K562 (cell line): ENCODE data around the gene NRF1. TPM values are rescaled to one million over a fixed set of nuclear protein-coding genes. Genes with fewer than 3 reads are reported as not detected.
A peak's percentile ranks its signal among the peaks of the same experiment; 100 is the strongest.

ENCODE experiments used
- ATAC-seq: fragments of 200-7000 bp; cut with Tn5 transposase; 3 replicates; pipeline ENCODE4 v1.9.1; 2020; ENCODE audit warnings: moderate library complexity
- BruUV-seq: library from RNA; stranded (reverse); fragments of 400-500 nt; replicated peaks from 2 replicates; lab custom pipeline; 2021; lab: Mats Ljungman, UMichigan
- CTCF ChIA-PET: fragments of 300-600 bp; formaldehyde crosslinking; extraction: SDS; loops from one replicate; lab custom pipeline; 2021; ENCODE audit warnings: low intra/inter-chr PET ratio; lab: Yijun Ruan, JAX
- POLR2A ChIA-PET: fragments of 300-600, 350-650 bp; sonication (Branson Sonifier 250); formaldehyde crosslinking; extraction: SDS; loops from one replicate; lab custom pipeline; 2021; ENCODE audit warnings: antibody characterized with exemption, inconsistent platforms; lab: Yijun Ruan, JAX
- DNase-seq, 4 experiments: peaks; one replicate each; pipeline versions ENCODE4 v3.0.0 to v3.0.0-alpha.2; 2011 to 2018; ENCODE audit warnings: low spot score in 3 of 4, mixed read lengths in 3 of 4; ENCODE audit errors: extremely low read depth in 1 of 4
- FAIRE-seq: peaks from 2 replicates; lab custom pipeline; 2011; peaks lifted over from hg19 to GRCh38; lab: Jason Lieb, UNC
- H2AFZ ChIP-seq: 2 replicates; pipeline ENCODE4 v1.6.0; 2011; ENCODE audit warnings: low read depth, low read length, control low read depth, inconsistent platforms
- H3K27ac ChIP-seq: fragments of 200-600 bp; 3 replicates; pipeline ENCODE4 v1.8.0; 2011; ENCODE audit warnings: low read depth, mild to moderate bottlenecking, control low read depth, inconsistent platforms, low read length, moderate library complexity, mixed read lengths; ENCODE audit errors: extremely low read depth
- H3K27me3 ChIP-seq, 2 experiments: fragments of 300-600 bp in 1 of 2; 2 replicates in 1 of 2; 3 replicates in 1 of 2; pipeline versions ENCODE4 v1.6.0 to v1.8.0; 2011; ENCODE audit warnings: inconsistent platforms in 2 of 2, low read length in 2 of 2, mild to moderate bottlenecking in 1 of 2, mixed read lengths in 1 of 2, moderate library complexity in 1 of 2; ENCODE audit not compliant: control insufficient read depth in 2 of 2, insufficient read depth in 2 of 2
- H3K36me3 ChIP-seq: fragments of 300-600 bp; 3 replicates; pipeline ENCODE4 v1.8.0; 2011; ENCODE audit warnings: mild to moderate bottlenecking, low read length, inconsistent platforms; ENCODE audit not compliant: control insufficient read depth, insufficient read depth
- H3K4me1 ChIP-seq, 2 experiments: fragments of 200-600 bp in 1 of 2; replicated peaks in 1 of 2; 2 replicates in 1 of 2; 3 replicates in 1 of 2; pipeline versions ENCODE4 v1.5.1 to v1.8.0; 2011; ENCODE audit warnings: inconsistent platforms in 2 of 2, low read length in 2 of 2, mild to moderate bottlenecking in 1 of 2, mixed read lengths in 1 of 2, moderate library complexity in 1 of 2; ENCODE audit not compliant: control insufficient read depth in 2 of 2, insufficient read depth in 2 of 2
- H3K4me2 ChIP-seq: 2 replicates; pipeline ENCODE4 v1.6.1; 2011; ENCODE audit warnings: low read length, control low read depth, inconsistent platforms, mixed read lengths; ENCODE audit not compliant: insufficient read depth
- H3K4me3 ChIP-seq: fragments of 200-600 bp; sonication (generic), shearing (Covaris generic); 2 replicates; pipeline ENCODE4 v1.5.1; 2016; ENCODE audit warnings: control low read depth, inconsistent platforms
- H3K79me2 ChIP-seq: fragments of 200-600 bp; 3 replicates; pipeline ENCODE4 v1.8.0; 2011; ENCODE audit warnings: low read length, inconsistent platforms; ENCODE audit not compliant: control insufficient read depth, insufficient read depth
- H3K9ac ChIP-seq, 2 experiments: 2 replicates each; pipeline versions ENCODE4 v1.6.0 to v1.6.1; 2011; ENCODE audit warnings: low read depth in 2 of 2, low read length in 2 of 2, control low read depth in 1 of 2, inconsistent platforms in 1 of 2, mild to moderate bottlenecking in 1 of 2, mixed read lengths in 1 of 2; ENCODE audit not compliant: insufficient read depth in 1 of 2
- H3K9me1 ChIP-seq: one replicate; pipeline ENCODE4 v1.6.0; 2011; ENCODE audit warnings: inconsistent platforms, mild to moderate bottlenecking, low read length, moderate library complexity; ENCODE audit not compliant: control insufficient read depth, insufficient read depth
- H3K9me3 ChIP-seq: replicated peaks from 2 replicates; pipeline ENCODE4 v1.5.1; 2011; ENCODE audit warnings: low read depth, low read length, inconsistent platforms; ENCODE audit not compliant: control insufficient read depth, insufficient read depth
- H4K20me1 ChIP-seq: replicated peaks from 2 replicates; pipeline ENCODE4 v1.6.1; 2011; ENCODE audit warnings: low read length, inconsistent platforms, mixed read lengths; ENCODE audit not compliant: control insufficient read depth, insufficient read depth
- ATF1 ChIP-seq, 2 experiments: fragments of 450-650 bp in 1 of 2; IDR thresholded peaks; 2 replicates each; pipeline ENCODE4 v1.6.1; 2016; ENCODE audit warnings: missing compliant biosample characterization in 1 of 2, missing genetic modification characterization in 1 of 2
- BDP1 ChIP-seq: IDR thresholded peaks from 3 replicates; pipeline ENCODE4 v1.6.1; 2011; ENCODE audit not compliant: insufficient read length, insufficient read depth
- CXXC5 ChIP-seq: fragments of 250-450 bp; sonication (Bioruptor Pico); IDR thresholded peaks from 2 replicates; pipeline ENCODE4 v1.8.0; 2022; ENCODE audit warnings: inconsistent platforms, mild to moderate bottlenecking, moderate library complexity
- FOSL1 ChIP-seq: fragments of 200-800 bp; sonication (Bioruptor generic); conservative IDR thresholded peaks from 2 replicates; pipeline ENCODE4 v1.6.1; 2016; ENCODE audit warnings: missing genetic modification characterization, missing compliant biosample characterization
- MAFK ChIP-seq: IDR thresholded peaks from 2 replicates; pipeline ENCODE4 v1.6.1; 2011; ENCODE audit warnings: low read length, improper control_type of control experiment
- NELFE ChIP-seq: IDR thresholded peaks from 2 replicates; pipeline ENCODE4 v1.6.1; 2011; ENCODE audit warnings: mild to moderate bottlenecking; ENCODE audit not compliant: insufficient read depth, insufficient read length
- NEUROD1 ChIP-seq: fragments of 150-350 bp; IDR thresholded peaks from 2 replicates; pipeline ENCODE4 v1.6.1; 2014; ENCODE audit warnings: borderline replicate concordance, low read length, low read depth; ENCODE audit not compliant: partially characterized antibody
- NONO ChIP-seq, 2 experiments: fragments of 200-400 bp in 1 of 2; fragments of 450-650 bp in 1 of 2; formaldehyde crosslinking in 1 of 2; IDR thresholded peaks; 2 replicates each; pipeline ENCODE4 v1.6.1; 2017; ENCODE audit warnings: low read depth in 2 of 2, mild to moderate bottlenecking in 2 of 2, moderate library complexity in 2 of 2, low read length in 1 of 2
- RBBP5 ChIP-seq: fragments of 200-600 bp; sonication (generic); IDR thresholded peaks from 2 replicates; pipeline ENCODE4 v1.6.1; 2012; ENCODE audit warnings: borderline replicate concordance, mild to moderate bottlenecking, low read length, control low read depth, inconsistent platforms; ENCODE audit not compliant: insufficient read depth, poor library complexity, severe bottlenecking
- WGBS: fragments of 100-300 bp; shearing (Covaris generic); methylation state at CpG from one replicate; pipeline ENCODE4 v1.1.6; 2016; ENCODE audit warnings: low coverage, mixed read lengths; ENCODE audit not compliant: insufficient coverage; ENCODE audit errors: missing lambda C conversion rate; 5-methylcytosine and 5-hydroxymethylcytosine counted together
- in situ Hi-C: fragments of 300-500 bp; cut with MboI; formaldehyde crosslinking; loops from 4 replicates; pipeline ENCODE4 v1.15.0; 2018; ENCODE audit warnings: inconsistent platforms, mixed read lengths
- intact Hi-C: fragments of 100-400 bp; cut with micrococcal nuclease; formaldehyde crosslinking; loops from 2 replicates; pipeline ENCODE4 v1.14.2; 2022
- polyA plus RNA-seq, 8 experiments: library from polyadenylated mRNA; depleted of rRNA in 4 of 8; stranded (reverse) in 5 of 8; unstranded in 3 of 8; fragments of >200 nt; fragmentation: Nextera tagmentation in 2 of 8; fragmentation: Illumina TruSeq in 1 of 8; extraction: Ambion mirVana in 2 of 8; extraction: Trizol in 1 of 8; gene quantifications; 2 replicates each; pipeline versions ENCODE4 v1.2.1 to v1.2.3, GENCODE V29; 2011 to 2014; ENCODE audit warnings: inconsistent platforms in 1 of 8, missing spikeins in 1 of 8
- total RNA-seq, 7 experiments: library from RNA; depleted of rRNA in 6 of 7; stranded (reverse); fragments of >200 nt in 6 of 7; fragmentation: Illumina TruSeq in 2 of 7; extraction: Trizol in 2 of 7; gene quantifications; 2 replicates each; pipeline versions ENCODE4 v1.2.1 to v1.2.3, GENCODE V29; 2011 to 2021; ENCODE audit warnings: low replicate concordance in 1 of 7
- TF ChIP-seq, protein P1 (sequence below), 3 experiments: fragments of 200-800 bp in 1 of 3; fragments of 250-450 bp in 1 of 3; fragments of 450-650 bp in 1 of 3; sonication (Bioruptor Pico) in 1 of 3; sonication (Bioruptor generic) in 1 of 3; formaldehyde crosslinking in 1 of 3; IDR thresholded peaks; 2 replicates each; pipeline versions ENCODE4 v1.6.1 to v1.8.0; 2016 to 2022; ENCODE audit warnings: mild to moderate bottlenecking in 2 of 3, missing genetic modification characterization in 2 of 3, missing compliant biosample characterization in 1 of 3, moderate library complexity in 1 of 3
- TF ChIP-seq, protein P2 (sequence below), 2 experiments: fragments of 450-650 bp; IDR thresholded peaks; 2 replicates each; pipeline ENCODE4 v1.6.1; 2018; ENCODE audit warnings: mild to moderate bottlenecking in 2 of 2, low read depth in 1 of 2; ENCODE audit not compliant: partially characterized antibody in 2 of 2
- TF ChIP-seq, protein P3 (sequence below): fragments of 450-650 bp; IDR thresholded peaks from 2 replicates; pipeline ENCODE4 v1.6.1; 2014; ENCODE audit warnings: low read depth, mild to moderate bottlenecking, moderate library complexity, borderline replicate concordance

NRF1 gene
- total and polyA plus RNA-seq, 9 of the 15 experiments (the other 6 are each of a cell fraction or from before 2014, with no cell fraction given): 8.6 to 28.8 (median 20.3) TPM

DNA sequence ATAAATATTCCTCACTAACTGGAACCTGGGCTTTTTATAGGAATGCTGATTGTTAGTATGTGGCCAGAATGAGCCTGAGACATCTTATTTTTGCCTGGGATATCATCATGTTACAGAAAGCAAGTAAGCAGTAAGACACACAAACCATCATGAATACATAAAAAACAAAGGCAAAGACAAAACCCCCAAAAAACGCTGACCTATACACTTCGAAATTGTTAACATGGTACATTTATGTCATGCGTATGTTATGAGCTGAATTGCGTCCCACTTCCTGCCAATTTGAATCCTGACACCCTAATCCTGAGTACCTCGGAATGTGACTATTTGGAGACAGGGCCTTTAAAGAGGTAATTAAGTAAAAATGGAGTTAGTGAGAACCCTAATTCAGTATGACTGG lies 12.3 kb upstream of the NRF1 start:
- POLR2A ChIA-PET: interaction anchor here (1.3 to 1.5 kb wide), 3 partner anchors 9 to 228 kb away, joined by 3 read pairs; no protein-coding TSS in a partner anchor
- BruUV-seq: no TSS peak
- peak; percentile 61; the same call in 1 of the 2 replicates for TF ChIP-seq MAFK
- no peak for TF ChIP-seq NELFE
- TF ChIP-seq, protein P1, sequence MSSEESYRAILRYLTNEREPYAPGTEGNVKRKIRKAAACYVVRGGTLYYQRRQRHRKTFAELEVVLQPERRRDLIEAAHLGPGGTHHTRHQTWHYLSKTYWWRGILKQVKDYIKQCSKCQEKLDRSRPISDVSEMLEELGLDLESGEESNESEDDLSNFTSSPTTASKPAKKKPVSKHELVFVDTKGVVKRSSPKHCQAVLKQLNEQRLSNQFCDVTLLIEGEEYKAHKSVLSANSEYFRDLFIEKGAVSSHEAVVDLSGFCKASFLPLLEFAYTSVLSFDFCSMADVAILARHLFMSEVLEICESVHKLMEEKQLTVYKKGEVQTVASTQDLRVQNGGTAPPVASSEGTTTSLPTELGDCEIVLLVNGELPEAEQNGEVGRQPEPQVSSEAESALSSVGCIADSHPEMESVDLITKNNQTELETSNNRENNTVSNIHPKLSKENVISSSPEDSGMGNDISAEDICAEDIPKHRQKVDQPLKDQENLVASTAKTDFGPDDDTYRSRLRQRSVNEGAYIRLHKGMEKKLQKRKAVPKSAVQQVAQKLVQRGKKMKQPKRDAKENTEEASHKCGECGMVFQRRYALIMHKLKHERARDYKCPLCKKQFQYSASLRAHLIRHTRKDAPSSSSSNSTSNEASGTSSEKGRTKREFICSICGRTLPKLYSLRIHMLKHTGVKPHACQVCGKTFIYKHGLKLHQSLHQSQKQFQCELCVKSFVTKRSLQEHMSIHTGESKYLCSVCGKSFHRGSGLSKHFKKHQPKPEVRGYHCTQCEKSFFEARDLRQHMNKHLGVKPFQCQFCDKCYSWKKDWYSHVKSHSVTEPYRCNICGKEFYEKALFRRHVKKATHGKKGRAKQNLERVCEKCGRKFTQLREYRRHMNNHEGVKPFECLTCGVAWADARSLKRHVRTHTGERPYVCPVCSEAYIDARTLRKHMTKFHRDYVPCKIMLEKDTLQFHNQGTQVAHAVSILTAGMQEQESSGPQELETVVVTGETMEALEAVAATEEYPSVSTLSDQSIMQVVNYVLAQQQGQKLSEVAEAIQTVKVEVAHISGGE (CRISPR knock-in tag; IDR thresholded peaks at IDR 0.05): no peak
- TF ChIP-seq, protein P2, sequence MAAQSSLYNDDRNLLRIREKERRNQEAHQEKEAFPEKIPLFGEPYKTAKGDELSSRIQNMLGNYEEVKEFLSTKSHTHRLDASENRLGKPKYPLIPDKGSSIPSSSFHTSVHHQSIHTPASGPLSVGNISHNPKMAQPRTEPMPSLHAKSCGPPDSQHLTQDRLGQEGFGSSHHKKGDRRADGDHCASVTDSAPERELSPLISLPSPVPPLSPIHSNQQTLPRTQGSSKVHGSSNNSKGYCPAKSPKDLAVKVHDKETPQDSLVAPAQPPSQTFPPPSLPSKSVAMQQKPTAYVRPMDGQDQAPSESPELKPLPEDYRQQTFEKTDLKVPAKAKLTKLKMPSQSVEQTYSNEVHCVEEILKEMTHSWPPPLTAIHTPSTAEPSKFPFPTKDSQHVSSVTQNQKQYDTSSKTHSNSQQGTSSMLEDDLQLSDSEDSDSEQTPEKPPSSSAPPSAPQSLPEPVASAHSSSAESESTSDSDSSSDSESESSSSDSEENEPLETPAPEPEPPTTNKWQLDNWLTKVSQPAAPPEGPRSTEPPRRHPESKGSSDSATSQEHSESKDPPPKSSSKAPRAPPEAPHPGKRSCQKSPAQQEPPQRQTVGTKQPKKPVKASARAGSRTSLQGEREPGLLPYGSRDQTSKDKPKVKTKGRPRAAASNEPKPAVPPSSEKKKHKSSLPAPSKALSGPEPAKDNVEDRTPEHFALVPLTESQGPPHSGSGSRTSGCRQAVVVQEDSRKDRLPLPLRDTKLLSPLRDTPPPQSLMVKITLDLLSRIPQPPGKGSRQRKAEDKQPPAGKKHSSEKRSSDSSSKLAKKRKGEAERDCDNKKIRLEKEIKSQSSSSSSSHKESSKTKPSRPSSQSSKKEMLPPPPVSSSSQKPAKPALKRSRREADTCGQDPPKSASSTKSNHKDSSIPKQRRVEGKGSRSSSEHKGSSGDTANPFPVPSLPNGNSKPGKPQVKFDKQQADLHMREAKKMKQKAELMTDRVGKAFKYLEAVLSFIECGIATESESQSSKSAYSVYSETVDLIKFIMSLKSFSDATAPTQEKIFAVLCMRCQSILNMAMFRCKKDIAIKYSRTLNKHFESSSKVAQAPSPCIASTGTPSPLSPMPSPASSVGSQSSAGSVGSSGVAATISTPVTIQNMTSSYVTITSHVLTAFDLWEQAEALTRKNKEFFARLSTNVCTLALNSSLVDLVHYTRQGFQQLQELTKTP (IDR thresholded peaks at IDR 0.05; ENCODE audit: low read depth in 1 of 2, partially characterized antibody in 2 of 2): no peak
- TF ChIP-seq BDP1: no peak
- no peak for TF ChIP-seq NONO (IDR thresholded peaks at IDR 0.05; ENCODE audit: low read depth in 2 of 2, low read length in 1 of 2)
- TF ChIP-seq, protein P3, sequence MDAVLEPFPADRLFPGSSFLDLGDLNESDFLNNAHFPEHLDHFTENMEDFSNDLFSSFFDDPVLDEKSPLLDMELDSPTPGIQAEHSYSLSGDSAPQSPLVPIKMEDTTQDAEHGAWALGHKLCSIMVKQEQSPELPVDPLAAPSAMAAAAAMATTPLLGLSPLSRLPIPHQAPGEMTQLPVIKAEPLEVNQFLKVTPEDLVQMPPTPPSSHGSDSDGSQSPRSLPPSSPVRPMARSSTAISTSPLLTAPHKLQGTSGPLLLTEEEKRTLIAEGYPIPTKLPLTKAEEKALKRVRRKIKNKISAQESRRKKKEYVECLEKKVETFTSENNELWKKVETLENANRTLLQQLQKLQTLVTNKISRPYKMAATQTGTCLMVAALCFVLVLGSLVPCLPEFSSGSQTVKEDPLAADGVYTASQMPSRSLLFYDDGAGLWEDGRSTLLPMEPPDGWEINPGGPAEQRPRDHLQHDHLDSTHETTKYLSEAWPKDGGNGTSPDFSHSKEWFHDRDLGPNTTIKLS: no peak
- TF ChIP-seq RBBP5: no peak
- TF ChIP-seq NEUROD1: no peak
- no peak for TF ChIP-seq ATF1 (CRISPR knock-in tag; IDR thresholded peaks at IDR 0.05)
- no peak for TF ChIP-seq ATF1 (tag; IDR thresholded peaks at IDR 0.05)
- no peak for TF ChIP-seq FOSL1
- no peak for TF ChIP-seq CXXC5 (CRISPR knock-in tag)

More for the DNA sequence above, 12.3 kb upstream of the NRF1 start:
- no peaks in the 10 kb centered on the region for H3K9me3 ChIP-seq
- in situ Hi-C loops (no loop called here), intact Hi-C loops (no loop called here)
- no peaks in the 10 kb centered on the region for H3K9me1 ChIP-seq
- H3K4me3 ChIP-seq: no peak overlapping the region
- WGBS: 43% methylated on average over 5 of the region's 5 CpGs
- no peaks in the 10 kb centered on the region for H3K79me2 ChIP-seq
- H3K27me3 ChIP-seq: 0 out of 5 replicates have a peak, but pooled peaks cover 3 to 4% of the 10 kb centered on the region in 2 experiments
- no peak overlapping the region for H3K9ac ChIP-seq
- CTCF ChIA-PET: no interaction called here
- H3K4me2 ChIP-seq: no peak overlapping the region
- H2AFZ ChIP-seq: no peak overlapping the region
- H3K36me3 ChIP-seq: no peaks in the 10 kb centered on the region
- no peaks in the 10 kb centered on the region for H4K20me1 ChIP-seq
- ATAC-seq (no peak), DNase-seq (no peak), FAIRE-seq (no peak)
- H3K27ac ChIP-seq: no peak overlapping the region
- no peaks in the 10 kb centered on the region; a peak in 1 of 5 replicates for H3K4me1 ChIP-seq
